Measurements from ENCODE around the gene ANKRD12.

Gene ANKRD12

DNA sequence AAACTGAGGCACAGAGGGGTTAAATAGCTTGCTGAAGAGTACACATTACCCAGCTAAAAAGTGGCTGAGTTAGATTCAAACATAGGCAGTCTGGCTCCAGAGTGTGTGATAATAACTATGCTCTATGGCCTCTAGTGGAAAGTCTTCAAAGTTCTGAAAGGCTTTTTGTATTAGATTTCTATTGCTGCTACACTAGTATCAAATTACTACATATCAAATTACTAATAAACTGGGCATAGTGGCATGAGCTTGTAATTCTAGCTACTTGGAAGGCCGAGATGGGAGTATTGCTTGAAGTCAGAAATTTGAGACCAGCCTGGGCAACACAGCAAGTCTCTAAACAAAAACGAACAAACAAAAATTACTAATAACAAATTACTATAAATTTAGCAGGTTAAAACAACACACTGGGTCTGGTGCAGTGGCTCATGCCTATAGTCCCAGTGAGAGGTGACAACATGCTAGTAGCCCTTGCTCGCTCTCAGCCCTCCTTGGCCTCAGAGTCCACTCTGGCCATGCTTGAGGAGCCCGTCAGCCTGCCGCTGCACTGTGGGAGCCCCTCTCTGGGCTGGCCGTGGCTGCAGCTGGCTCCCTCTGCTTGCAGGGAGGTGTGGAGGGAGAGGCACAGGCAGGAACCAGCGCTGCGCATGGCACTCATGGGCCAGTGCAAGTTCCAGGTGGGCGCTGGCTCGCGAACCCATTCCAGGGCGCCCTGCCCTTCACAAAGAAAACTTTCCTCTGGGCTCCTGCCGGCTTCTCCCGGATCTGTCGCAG lies 159.8 kb downstream of the ANKRD12 start:
- no peak for DNase-seq

DNA sequence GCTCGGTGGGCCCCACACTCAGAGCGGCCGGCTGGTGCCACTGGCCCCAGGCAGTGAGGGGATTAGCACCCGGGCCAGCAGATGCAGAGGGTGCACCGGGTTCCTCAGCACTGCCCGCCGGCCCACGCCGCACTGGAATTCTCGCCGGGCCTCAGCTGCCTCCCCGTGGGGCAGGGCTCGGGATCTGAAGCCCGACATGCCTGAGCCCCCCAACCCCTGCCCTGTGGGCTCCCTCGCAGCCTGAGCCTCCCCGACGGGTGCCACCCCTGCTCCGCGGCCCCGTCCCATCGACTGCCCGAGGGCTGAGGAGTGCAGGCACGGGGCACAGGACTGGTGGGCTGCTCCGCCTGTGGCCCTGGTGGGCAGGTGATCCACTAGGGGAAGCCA lies 160.4 kb downstream of the ANKRD12 start:
- DNase-seq, result no peak

GRCh38 chr18:9304388-9305070 lies 167.9 kb downstream of the ANKRD12 start:
- DNase-seq, result no peak

DNA sequence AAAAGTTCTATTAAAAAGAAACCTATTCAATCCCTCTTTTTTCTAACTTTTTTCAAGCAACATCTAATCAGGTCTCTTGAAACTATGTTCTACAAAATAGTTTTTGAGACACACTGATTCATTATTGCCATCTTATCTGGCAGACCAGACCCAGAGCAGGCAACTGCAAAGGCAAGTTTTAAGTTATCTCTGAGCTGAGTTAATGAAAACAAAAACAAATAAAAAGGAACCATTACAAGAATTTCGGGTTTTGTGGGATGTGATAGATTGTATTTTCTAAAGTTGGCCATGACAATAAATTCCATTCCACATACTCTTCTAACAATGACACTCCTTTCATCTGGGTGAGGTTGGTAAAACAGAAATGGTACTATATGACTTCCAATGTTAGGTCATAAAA lies 182.8 kb downstream of the ANKRD12 start:
- DNase-seq, result no peak

DNA sequence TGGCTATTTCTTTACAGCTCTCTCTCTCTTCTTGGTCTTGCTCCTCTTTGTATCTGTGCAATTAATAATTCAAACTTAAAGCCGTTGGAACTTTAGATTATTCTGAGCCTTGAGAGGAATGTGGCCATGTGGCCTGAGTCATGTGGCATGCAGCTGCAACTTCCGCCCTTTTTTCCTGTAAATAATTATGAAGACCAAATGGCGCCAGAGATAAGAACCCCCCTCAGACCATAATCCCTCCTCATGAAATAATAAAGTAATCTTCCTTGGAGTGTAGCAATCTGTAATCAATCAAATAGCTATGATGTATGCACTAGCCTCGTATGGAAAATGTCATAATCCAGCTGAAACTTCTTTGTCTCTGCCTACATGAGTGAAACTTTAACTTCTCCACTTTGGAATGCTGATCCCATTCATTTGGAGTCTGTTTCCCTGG lies 184.5 kb downstream of the ANKRD12 start:
- no peak for DNase-seq

DNA sequence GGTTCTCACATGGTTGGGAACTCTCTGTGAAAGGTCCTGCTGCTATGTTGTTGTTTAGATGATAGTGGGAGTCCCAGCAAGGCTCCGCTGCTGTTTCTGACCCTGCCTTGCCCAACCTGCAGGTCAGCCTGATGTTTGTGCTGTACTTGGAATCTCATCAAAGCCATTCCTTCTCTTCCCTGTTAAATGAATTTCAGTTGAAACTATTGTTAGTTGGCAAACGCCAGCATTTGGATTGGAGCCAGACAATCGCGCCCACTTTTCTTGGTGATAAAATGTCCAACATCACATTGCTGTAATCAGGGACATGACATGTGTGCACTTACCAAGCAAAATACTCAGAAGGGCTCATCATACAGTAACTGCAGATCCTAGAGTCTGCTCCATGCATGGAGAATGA lies 185.2 kb downstream of the ANKRD12 start:
- DNase-seq, result no peak

DNA sequence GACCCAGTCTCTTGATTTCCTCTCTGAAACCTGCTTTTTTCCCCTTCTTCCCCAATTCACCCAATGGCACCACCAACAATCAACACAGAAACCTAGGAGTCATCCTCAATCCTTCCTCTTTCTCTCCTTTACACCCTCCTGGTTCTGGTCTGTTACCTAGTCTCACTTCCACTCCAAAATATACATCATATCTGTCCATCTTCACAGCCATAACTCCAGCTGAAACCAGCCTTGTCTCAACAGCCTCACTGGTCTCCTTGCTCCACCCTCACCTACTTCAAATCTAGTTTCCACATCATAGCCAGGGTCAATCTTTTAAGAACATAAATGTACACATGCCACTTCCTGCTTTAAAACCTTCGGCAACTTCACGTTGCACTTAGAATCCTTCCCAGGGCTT lies 186.2 kb downstream of the ANKRD12 start:
- DNase-seq, result no peak

GRCh38 chr18:9323750-9324445 lies 187.3 kb downstream of the ANKRD12 start:
- DNase-seq, result no peak

GRCh38 chr18:9325716-9326115 lies 189.1 kb downstream of the ANKRD12 start:
- no peak for DNase-seq

GRCh38 chr18:9328776-9329175 lies 192.2 kb downstream of the ANKRD12 start:
- no peak for DNase-seq

GRCh38 chr18:9329471-9329870 lies 192.9 kb downstream of the ANKRD12 start:
- no peak for DNase-seq

GRCh38 chr18:9330419-9330818 lies 193.8 kb downstream of the ANKRD12 start:
- DNase-seq, result no peak

DNA sequence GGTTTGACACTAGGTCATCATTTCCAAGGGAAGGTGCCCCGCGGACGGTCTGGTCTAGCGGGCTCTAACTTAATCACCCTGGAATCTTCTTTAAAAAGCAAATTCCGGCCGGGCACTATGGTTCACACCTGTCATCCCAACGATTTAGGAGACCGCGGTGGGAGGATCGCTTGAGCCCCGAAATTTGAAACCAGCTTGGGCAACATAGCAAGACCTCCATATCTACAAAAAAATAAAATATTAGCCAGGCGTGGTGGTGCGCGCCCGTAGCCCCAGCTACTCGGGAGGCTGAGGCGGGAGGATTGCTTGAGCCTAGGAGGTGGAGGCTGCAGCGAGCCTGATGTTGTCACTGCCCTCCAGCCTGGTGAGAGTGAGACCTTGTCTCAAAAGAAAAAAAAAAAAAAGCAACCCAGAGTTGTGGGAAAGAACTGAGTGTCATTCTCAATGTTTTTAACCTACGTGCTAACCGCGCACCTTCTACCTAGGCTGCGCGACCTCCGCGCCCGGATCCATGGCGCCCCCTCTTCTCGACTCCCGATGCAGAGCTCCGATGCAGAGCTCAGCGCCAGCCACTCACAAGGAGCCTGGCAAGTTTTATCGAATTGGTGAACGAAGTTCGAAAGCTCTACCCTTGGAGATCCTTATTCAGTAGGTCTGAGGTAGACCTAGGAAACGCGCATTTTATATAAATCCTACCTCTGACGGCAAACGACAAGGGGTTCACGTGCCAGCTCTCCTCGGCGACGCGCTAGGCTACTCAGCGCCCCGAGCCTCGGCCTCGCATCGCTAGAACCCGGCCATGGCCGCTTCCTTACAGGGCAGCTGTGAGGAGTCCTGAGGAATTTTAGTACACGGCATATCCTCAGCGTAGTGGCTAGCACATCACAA lies 197.1 kb downstream of the ANKRD12 start:
- no peak for DNase-seq

- DNase-seq, result peak; percentile 46 to 80
Observed at GRCh38 chr18:9334329-9334972, 197.9 kb downstream of the ANKRD12 start, which contains the start of gene TWSG1. Gene TWSG1, plus strand, starts transcription at chr18:9334773. Its CDS starts 2,457 bp downstream, at chr18:9337230.

- no peak for DNase-seq
Observed at GRCh38 chr18:9334973-9335696, 198.6 kb downstream of the ANKRD12 start.

All from SW 1271 (cell line).